ENCODE measurements around the gene VPS18. TPM values are rescaled to one million over a fixed set of nuclear protein-coding genes. Genes with fewer than 3 reads are reported as not detected.
A peak's percentile ranks its signal among the peaks of the same experiment; 100 is the strongest.
"Not testable (repeated sequence)": the region's sequence is repeated elsewhere in the genome, so short reads cannot be mapped to it uniquely, and the experiment has no call there.

VPS18 gene
- total RNA-seq, 1 donor from 2014 or later = 27.2 TPM

DNA sequence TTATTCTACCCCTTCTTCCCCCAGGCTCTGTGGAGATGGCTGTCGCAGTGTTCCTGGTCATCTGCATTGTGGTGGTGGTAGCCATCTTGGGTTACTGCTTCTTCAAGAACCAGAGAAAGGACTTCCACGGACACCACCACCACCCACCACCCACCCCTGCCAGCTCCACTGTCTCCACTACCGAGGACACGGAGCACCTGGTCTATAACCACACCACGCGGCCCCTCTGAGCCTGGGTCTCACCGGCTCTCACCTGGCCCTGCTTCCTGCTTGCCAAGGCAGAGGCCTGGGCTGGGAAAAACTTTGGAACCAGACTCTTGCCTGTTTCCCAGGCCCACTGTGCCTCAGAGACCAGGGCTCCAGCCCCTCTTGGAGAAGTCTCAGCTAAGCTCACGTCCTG is 37.5 kb upstream of the VPS18 start:
- no peak for TF ChIP-seq CTCF (conservative IDR thresholded peaks at IDR 0.05; ENCODE audit: low read depth, low read length)
- H3K4me3 ChIP-seq (ENCODE audit: low read depth, low read length) = no peak overlapping the region
- no peak for DNase-seq (ENCODE audit: low read depth)

DNA sequence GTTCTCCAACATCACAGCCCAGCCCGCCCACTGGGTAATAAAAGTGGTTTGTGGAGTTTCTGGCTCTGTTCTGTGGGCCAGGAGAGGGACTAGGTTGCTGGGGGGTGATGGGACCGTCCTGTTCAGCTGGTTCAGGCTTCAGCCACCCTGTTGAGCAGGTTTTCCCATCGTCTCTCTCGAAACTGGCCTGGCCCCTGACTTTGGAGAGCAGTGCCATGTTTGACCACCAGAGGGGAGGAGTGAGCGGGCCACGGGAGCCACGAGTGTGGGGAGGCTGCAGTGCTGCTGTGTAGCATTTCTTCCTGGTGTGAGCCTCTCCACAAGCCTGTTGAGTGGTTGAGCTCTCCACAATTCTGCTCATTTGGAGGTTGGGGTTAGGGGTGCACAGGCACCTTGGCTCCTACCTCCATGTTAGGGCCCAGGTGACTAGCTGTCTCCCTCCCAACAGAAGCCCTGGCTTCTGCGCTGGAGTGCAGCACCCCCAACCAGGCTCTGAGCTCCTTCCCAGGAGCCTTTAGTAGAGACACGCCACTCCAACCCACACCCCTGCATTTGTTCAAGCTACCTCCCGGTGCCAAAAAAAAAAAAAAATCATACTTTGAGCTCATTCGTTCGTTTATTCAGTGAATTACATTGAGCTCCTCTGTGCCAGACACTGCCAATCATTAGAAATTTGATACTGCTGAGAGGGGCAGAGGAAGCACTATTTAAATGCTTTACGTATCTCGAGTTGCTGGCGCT is 36.5 kb upstream of the VPS18 start:
- TF ChIP-seq CTCF (conservative IDR thresholded peaks at IDR 0.05; ENCODE audit: low read depth, low read length) = peak; percentile 95
- H3K4me3 ChIP-seq (ENCODE audit: low read depth, low read length) = no peak overlapping the region
- DNase-seq (ENCODE audit: low read depth) = no peak

- H3K4me3 ChIP-seq (ENCODE audit: low read depth, low read length) = no peak overlapping the region
- TF ChIP-seq CTCF (conservative IDR thresholded peaks at IDR 0.05; ENCODE audit: low read depth, low read length) = no peak
- DNase-seq (ENCODE audit: low read depth) = no peak
Measured at GRCh38 chr15:40858706-40859105, 35.5 kb upstream of the VPS18 start.

DNA sequence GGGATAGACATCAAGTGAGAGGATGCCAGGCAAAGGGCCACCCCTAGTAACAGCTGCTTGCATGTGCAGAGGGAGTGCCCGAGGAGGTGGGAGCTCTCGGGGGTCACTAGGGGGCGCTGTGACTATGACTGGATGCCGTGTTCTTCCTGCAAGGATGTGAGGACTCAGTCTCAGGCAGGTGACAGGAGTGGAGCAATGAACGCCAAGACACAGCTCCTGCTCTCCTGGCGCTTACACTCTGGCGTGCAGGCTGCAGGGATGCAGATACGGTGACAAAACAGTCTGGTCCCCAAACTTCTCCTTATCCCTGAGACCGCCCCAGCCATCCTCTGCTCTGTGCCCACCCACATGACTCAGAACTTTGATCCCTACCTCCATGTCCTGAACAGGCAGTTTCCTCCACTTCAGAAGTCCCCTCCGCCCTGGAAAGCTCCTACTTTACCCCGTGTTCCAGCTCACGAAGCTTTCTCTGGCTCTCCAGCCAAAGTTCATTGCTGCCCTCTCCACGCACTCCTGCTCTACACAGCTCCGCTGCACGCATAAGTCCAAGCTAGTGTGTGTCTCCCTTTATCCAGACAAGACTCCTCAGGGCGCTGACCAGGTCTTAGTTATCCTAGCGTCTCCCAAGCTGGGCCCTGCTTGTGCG is 34.9 kb upstream of the VPS18 start:
- peak overlapping the region; percentile 5 for H3K4me3 ChIP-seq (ENCODE audit: low read depth, low read length)
- no peak for DNase-seq (ENCODE audit: low read depth)
- peak; percentile 92 for TF ChIP-seq CTCF (conservative IDR thresholded peaks at IDR 0.05; ENCODE audit: low read depth, low read length)

DNA sequence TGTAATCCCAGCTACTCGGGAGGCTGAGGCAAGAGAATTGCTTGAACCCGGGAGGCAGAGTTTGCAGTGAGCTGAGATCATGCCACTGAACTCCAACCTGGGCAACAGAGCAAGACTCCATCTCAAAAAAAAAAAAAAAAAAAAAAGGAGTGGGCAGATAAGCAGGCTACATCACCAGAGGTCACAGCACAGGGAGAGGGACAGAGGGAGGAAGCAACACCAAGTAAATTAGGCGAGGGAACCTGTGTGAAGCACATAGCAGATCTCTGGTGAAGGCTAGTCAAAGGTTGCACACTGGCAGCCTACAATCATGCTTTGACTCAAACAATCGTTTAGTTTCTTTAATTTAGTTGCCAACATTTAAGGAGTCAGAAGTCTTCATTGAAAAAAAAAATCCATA is 33.1 kb upstream of the VPS18 start:
- H3K4me3 ChIP-seq (ENCODE audit: low read depth, low read length); DNase-seq (ENCODE audit: low read depth): not testable (repeated sequence)

DNA sequence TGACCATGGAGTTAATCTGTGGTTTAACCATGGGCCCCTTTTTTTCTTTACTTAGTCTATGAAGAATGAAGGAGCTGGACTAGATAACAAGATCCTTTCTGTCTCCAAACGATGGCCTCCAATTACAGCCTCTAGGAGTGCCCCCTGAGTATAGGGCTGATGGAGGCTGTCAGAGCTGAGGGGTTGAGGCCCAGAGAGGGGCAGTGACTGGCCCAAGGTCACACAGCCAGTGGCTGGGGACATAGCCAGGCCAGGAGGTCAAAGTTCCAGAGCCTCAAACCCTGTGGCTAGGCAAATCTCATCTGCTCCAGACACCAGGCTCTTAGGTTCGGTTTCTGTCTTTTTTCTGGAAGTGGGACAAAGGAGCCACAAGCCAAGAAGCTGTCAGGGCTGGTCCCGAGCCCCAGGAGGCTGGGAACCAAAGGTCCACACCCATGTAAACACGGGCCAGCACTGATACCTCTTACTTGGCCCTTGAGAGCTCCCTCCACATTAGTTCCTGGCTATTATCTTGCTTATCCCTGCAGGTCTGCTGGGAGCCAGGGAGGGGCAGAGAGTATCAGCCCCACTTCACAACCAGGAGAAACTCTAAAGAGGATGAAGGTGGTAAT is 30.5 kb upstream of the VPS18 start:
- no peak overlapping the region for H3K4me3 ChIP-seq (ENCODE audit: low read depth, low read length)
- no peak for TF ChIP-seq CTCF (conservative IDR thresholded peaks at IDR 0.05; ENCODE audit: low read depth, low read length)
- no peak for DNase-seq (ENCODE audit: low read depth)

- H3K4me3 ChIP-seq (ENCODE audit: low read depth, low read length) = no peak overlapping the region
- no peak for DNase-seq (ENCODE audit: low read depth)
- TF ChIP-seq CTCF (conservative IDR thresholded peaks at IDR 0.05; ENCODE audit: low read depth, low read length) = no peak
Measured at GRCh38 chr15:40867199-40867598, 27.1 kb upstream of the VPS18 start.
